Epithelial cell of proximal tubule (primary cell): ENCODE results near the gene PLXNA2. TPM values are rescaled to one million over a fixed set of nuclear protein-coding genes. Genes with fewer than 3 reads are reported as not detected.

ENCODE experiments used
- DNase-seq: peaks from one replicate; pipeline ENCODE4 v3.0.0-alpha.2; 2011; ENCODE audit warnings: low read depth
- H3K4me3 ChIP-seq: 2 replicates; pipeline ENCODE4 v1.5.1; 2011; ENCODE audit warnings: low read depth, mild to moderate bottlenecking, low read length
- CTCF ChIP-seq: conservative IDR thresholded peaks from 2 replicates; pipeline ENCODE4 v1.5.1; 2012; ENCODE audit warnings: low read depth, mild to moderate bottlenecking, low read length
- total RNA-seq: library from RNA; depleted of rRNA; stranded (reverse); fragments of >200 nt; gene quantifications from 2 replicates; pipeline ENCODE4 v1.2.3, GENCODE V29; 2015

The PLXNA2 gene
- total RNA-seq, 1 donor from 2014 or later, result 5.7 TPM

GRCh38 chr1:208198236-208198635 lies 45.9 kb downstream of the PLXNA2 start:
- TF ChIP-seq CTCF, result no peak
- no peak for DNase-seq
- H3K4me3 ChIP-seq, result no peak overlapping the region

GRCh38 chr1:208194944-208195343 lies 49.2 kb downstream of the PLXNA2 start:
- TF ChIP-seq CTCF, result no peak
- no peak for DNase-seq
- no peak overlapping the region for H3K4me3 ChIP-seq

GRCh38 chr1:208192995-208193394 lies 51.2 kb downstream of the PLXNA2 start:
- no peak for DNase-seq
- no peak overlapping the region for H3K4me3 ChIP-seq
- no peak for TF ChIP-seq CTCF

GRCh38 chr1:208190784-208191183 lies 53.4 kb downstream of the PLXNA2 start:
- DNase-seq, result no peak
- TF ChIP-seq CTCF, result no peak
- H3K4me3 ChIP-seq, result no peak overlapping the region

GRCh38 chr1:208189716-208190115 lies 54.5 kb downstream of the PLXNA2 start:
- TF ChIP-seq CTCF, result no peak
- DNase-seq, result no peak
- H3K4me3 ChIP-seq, result no peak overlapping the region

GRCh38 chr1:208189183-208189582 lies 55.0 kb downstream of the PLXNA2 start:
- no peak overlapping the region for H3K4me3 ChIP-seq
- TF ChIP-seq CTCF, result no peak
- DNase-seq, result no peak

GRCh38 chr1:208188607-208189006 lies 55.6 kb downstream of the PLXNA2 start:
- DNase-seq, result no peak
- H3K4me3 ChIP-seq, result no peak overlapping the region
- TF ChIP-seq CTCF, result no peak
